Loucy (cell line): Measurements from ENCODE around the gene CEP164.

Experiments used
- CTCF ChIP-seq: fragments of 200-600 bp; sonication (generic); conservative IDR thresholded peaks from 2 replicates; pipeline ENCODE4 v1.5.1; 2014; ENCODE audit warnings: mild to moderate bottlenecking, antibody characterized with exemption, low read length
- EZH2phosphoT487 ChIP-seq: fragments of 200-600 bp; IDR thresholded peaks from 2 replicates; pipeline ENCODE4 v1.6.1; 2018; ENCODE audit warnings: antibody characterized with exemption, mild to moderate bottlenecking, moderate library complexity, borderline replicate concordance

- TF ChIP-seq CTCF (0 out of 2 replicates have a peak, but pooled peaks have one; percentile 13), EZH2phosphoT487 (no peak)
Observed at GRCh38 chr11:117428856-117429229, 101.2 kb downstream of the CEP164 start.
